Thoracic aorta (tissue), 2 donors: ENCODE measurements around the gene ARFGAP1. TPM values are rescaled to one million over a fixed set of nuclear protein-coding genes. Genes with fewer than 3 reads are reported as not detected.

ENCODE experiments used
- ATAC-seq: fragments of 150-250 bp; one replicate; pipeline ENCODE4 v1.8.0; 2017; ENCODE audit warnings: low read depth; ENCODE audit not compliant: insufficient number of reproducible peaks, low FRiP score
- DNase-seq: peaks from one replicate; pipeline ENCODE4 v3.0.0-alpha.2; 2020; ENCODE audit warnings: low spot score
- H3K27ac ChIP-seq, 2 donors: fragments of 200-600 bp; sonication (generic); 1 replicate in 1 of 2; 2 replicates in 1 of 2; pipeline ENCODE4 v1.5.1; 2016; ENCODE audit warnings: mild to moderate bottlenecking in 2 of 2, moderate library complexity in 2 of 2
- H3K27me3 ChIP-seq: fragments of 200-600 bp; sonication (generic); replicated peaks from 2 replicates; pipeline ENCODE4 v1.6.0; 2016; ENCODE audit warnings: mild to moderate bottlenecking; ENCODE audit not compliant: insufficient read depth
- H3K36me3 ChIP-seq: fragments of 200-600 bp; sonication (generic); one replicate; pipeline ENCODE4 v1.5.1; 2016
- H3K4me1 ChIP-seq, 2 donors: fragments of 200-600 bp; sonication (generic); 1 replicate in 1 of 2; 2 replicates in 1 of 2; pipeline versions ENCODE4 v1.5.1 to v1.6.0; 2016; ENCODE audit warnings: low read depth in 2 of 2, mild to moderate bottlenecking in 1 of 2; ENCODE audit not compliant: control insufficient read depth in 1 of 2
- H3K4me3 ChIP-seq: fragments of 200-600 bp; sonication (generic); 2 replicates; pipeline ENCODE4 v1.5.1; 2016; ENCODE audit warnings: mild to moderate bottlenecking
- H3K9me3 ChIP-seq: fragments of 200-600 bp; sonication (generic); 2 replicates; pipeline ENCODE4 v1.5.1; 2016
- total RNA-seq, 2 donors: library from RNA; depleted of rRNA; stranded (reverse); fragments of >200 nt; gene quantifications; one replicate each; pipeline versions ENCODE4 v1.1.0 to v1.2.3, GENCODE V29; 2016
- TF ChIP-seq, protein P1 (sequence below): fragments of 200-600 bp; sonication (generic); IDR thresholded peaks from one replicate; pipeline ENCODE4 v1.5.1; 2019; ENCODE audit warnings: antibody characterized with exemption

Gene ARFGAP1
- total RNA-seq, 2 donors from 2014 or later: 110 to 119 TPM

- Histone ChIP-seq H3K27me3 (no peaks in the 10 kb centered on the region), H3K36me3 (no peaks in the 10 kb centered on the region), H3K4me3 (no peak overlapping the region), H3K4me1 (no peaks in the 10 kb centered on the region), H3K9me3 (no peaks in the 10 kb centered on the region), H3K27ac (no peak overlapping the region)
- TF ChIP-seq, protein P1, sequence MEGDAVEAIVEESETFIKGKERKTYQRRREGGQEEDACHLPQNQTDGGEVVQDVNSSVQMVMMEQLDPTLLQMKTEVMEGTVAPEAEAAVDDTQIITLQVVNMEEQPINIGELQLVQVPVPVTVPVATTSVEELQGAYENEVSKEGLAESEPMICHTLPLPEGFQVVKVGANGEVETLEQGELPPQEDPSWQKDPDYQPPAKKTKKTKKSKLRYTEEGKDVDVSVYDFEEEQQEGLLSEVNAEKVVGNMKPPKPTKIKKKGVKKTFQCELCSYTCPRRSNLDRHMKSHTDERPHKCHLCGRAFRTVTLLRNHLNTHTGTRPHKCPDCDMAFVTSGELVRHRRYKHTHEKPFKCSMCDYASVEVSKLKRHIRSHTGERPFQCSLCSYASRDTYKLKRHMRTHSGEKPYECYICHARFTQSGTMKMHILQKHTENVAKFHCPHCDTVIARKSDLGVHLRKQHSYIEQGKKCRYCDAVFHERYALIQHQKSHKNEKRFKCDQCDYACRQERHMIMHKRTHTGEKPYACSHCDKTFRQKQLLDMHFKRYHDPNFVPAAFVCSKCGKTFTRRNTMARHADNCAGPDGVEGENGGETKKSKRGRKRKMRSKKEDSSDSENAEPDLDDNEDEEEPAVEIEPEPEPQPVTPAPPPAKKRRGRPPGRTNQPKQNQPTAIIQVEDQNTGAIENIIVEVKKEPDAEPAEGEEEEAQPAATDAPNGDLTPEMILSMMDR: no peak
- ATAC-seq (no peak), DNase-seq (no peak)
Measured at GRCh38 chr20:63260521-63260920, 12.1 kb upstream of the ARFGAP1 start.

- Histone ChIP-seq H3K4me3 (no peak overlapping the region), H3K4me1 (no peaks in the 10 kb centered on the region), H3K36me3 (no peaks in the 10 kb centered on the region), H3K9me3 (no peaks in the 10 kb centered on the region), H3K27ac (no peak overlapping the region), H3K27me3 (no peaks in the 10 kb centered on the region)
- TF ChIP-seq, protein P1: no peak
- DNase-seq (no peak), ATAC-seq (no peak)
Measured at GRCh38 chr20:63261060-63261794, 11.4 kb upstream of the ARFGAP1 start.

GRCh38 chr20:63261795-63262528 lies 10.7 kb upstream of the ARFGAP1 start:
- Histone ChIP-seq H3K9me3 (no peaks in the 10 kb centered on the region), H3K36me3 (no peaks in the 10 kb centered on the region), H3K4me1 (no peaks in the 10 kb centered on the region), H3K27ac (no peak overlapping the region), H3K4me3 (no peak overlapping the region), H3K27me3 (no peaks in the 10 kb centered on the region)
- TF ChIP-seq, protein P1: no peak
- ATAC-seq (no peak), DNase-seq (no peak)

GRCh38 chr20:63262836-63263235 lies 9.8 kb upstream of the ARFGAP1 start:
- Histone ChIP-seq H3K27me3 (no peaks in the 10 kb centered on the region), H3K36me3 (no peaks in the 10 kb centered on the region), H3K4me3 (no peak overlapping the region), H3K9me3 (no peaks in the 10 kb centered on the region), H3K27ac (no peak overlapping the region), H3K4me1 (no peaks in the 10 kb centered on the region)
- DNase-seq: no peak
- no peak for ATAC-seq
- TF ChIP-seq, protein P1: no peak

GRCh38 chr20:63264000-63264399 lies 8.6 kb upstream of the ARFGAP1 start:
- H3K36me3 ChIP-seq: no peaks in the 10 kb centered on the region
- no peaks in the 10 kb centered on the region for H3K27me3 ChIP-seq
- no peak overlapping the region for H3K4me3 ChIP-seq
- DNase-seq: no peak
- no peaks in the 10 kb centered on the region for H3K9me3 ChIP-seq
- H3K27ac ChIP-seq: no peak overlapping the region
- TF ChIP-seq, protein P1: no peak
- ATAC-seq: no peak
- H3K4me1 ChIP-seq: no peaks in the 10 kb centered on the region
